H9 (cell line): ENCODE measurements around the gene MYH9. TPM values are rescaled to one million over a fixed set of nuclear protein-coding genes. Genes with fewer than 3 reads are reported as not detected.

Source experiments
- DNase-seq: peaks from one replicate; pipeline ENCODE4 v3.0.0-alpha.2; 2017
- H2AFZ ChIP-seq: one replicate; pipeline ENCODE4 v1.6.1; 2013; ENCODE audit warnings: mild to moderate bottlenecking, low read length, control low read depth, moderate library complexity
- H2AK5ac ChIP-seq: 2 replicates; pipeline ENCODE4 v1.6.1; 2013; ENCODE audit warnings: low read length, control low read depth, mixed read lengths; ENCODE audit not compliant: insufficient read length
- H2BK120ac ChIP-seq: one replicate; pipeline ENCODE4 v1.6.1; 2013; ENCODE audit warnings: low read depth, mild to moderate bottlenecking, low read length, control low read depth, inconsistent platforms; ENCODE audit not compliant: poor library complexity, severe bottlenecking
- H2BK12ac ChIP-seq: 2 replicates; pipeline ENCODE4 v1.6.1; 2013; ENCODE audit warnings: low read length, control low read depth, mixed read lengths, low read depth; ENCODE audit not compliant: insufficient read length
- H2BK15ac ChIP-seq: 2 replicates; pipeline ENCODE4 v1.6.1; 2013; ENCODE audit warnings: low read depth, low read length, control low read depth
- H2BK20ac ChIP-seq: one replicate; pipeline ENCODE4 v1.6.1; 2013; ENCODE audit warnings: low read depth, mild to moderate bottlenecking, low read length, control low read depth, inconsistent platforms; ENCODE audit not compliant: poor library complexity, severe bottlenecking
- H2BK5ac ChIP-seq: 2 replicates; pipeline ENCODE4 v1.6.1; 2013; ENCODE audit warnings: low read length, control low read depth, mixed read lengths; ENCODE audit not compliant: insufficient read length
- H3K14ac ChIP-seq: 2 replicates; pipeline ENCODE4 v1.6.1; 2013; ENCODE audit warnings: low read length, control low read depth; ENCODE audit not compliant: insufficient read depth
- H3K18ac ChIP-seq: 2 replicates; pipeline ENCODE4 v1.6.1; 2013; ENCODE audit warnings: low read depth, mild to moderate bottlenecking, mixed read lengths, low read length, control low read depth; ENCODE audit not compliant: insufficient read length
- H3K23ac ChIP-seq: 2 replicates; pipeline ENCODE4 v1.6.1; 2013; ENCODE audit warnings: low read length, control low read depth, mixed read lengths, low read depth; ENCODE audit not compliant: insufficient read length
- H3K23me2 ChIP-seq: 2 replicates; pipeline ENCODE4 v1.6.1; 2013; ENCODE audit warnings: low read depth, mild to moderate bottlenecking, mixed read lengths, low read length, control low read depth; ENCODE audit not compliant: insufficient read length, poor library complexity, severe bottlenecking
- H3K27ac ChIP-seq: 2 replicates; pipeline ENCODE4 v1.5.1; 2013; ENCODE audit warnings: low read length, control low read depth, mixed read lengths, low read depth; ENCODE audit not compliant: insufficient read length
- H3K27me3 ChIP-seq: 2 replicates; pipeline ENCODE4 v1.6.1; 2013; ENCODE audit warnings: low read length, control low read depth, inconsistent platforms; ENCODE audit not compliant: insufficient read depth
- H3K4ac ChIP-seq: 2 replicates; pipeline ENCODE4 v1.6.1; 2013; ENCODE audit warnings: low read depth, mild to moderate bottlenecking, control low read depth, inconsistent platforms, low read length, moderate library complexity
- H3K4me1 ChIP-seq: 2 replicates; pipeline ENCODE4 v1.6.1; 2013; ENCODE audit warnings: low read length, control low read depth, inconsistent platforms; ENCODE audit not compliant: insufficient read depth
- H3K4me2 ChIP-seq: 2 replicates; pipeline ENCODE4 v1.6.1; 2013; ENCODE audit warnings: low read length, control low read depth, mixed read lengths; ENCODE audit not compliant: insufficient read length, insufficient read depth
- H3K56ac ChIP-seq: 2 replicates; pipeline ENCODE4 v1.6.1; 2013; ENCODE audit warnings: low read depth, mild to moderate bottlenecking, mixed read lengths, low read length, control low read depth; ENCODE audit not compliant: insufficient read length
- H3K79me1 ChIP-seq: 2 replicates; pipeline ENCODE4 v1.6.1; 2013; ENCODE audit warnings: low read depth, mild to moderate bottlenecking, moderate library complexity, low read length, control low read depth, inconsistent platforms; ENCODE audit not compliant: insufficient read depth, poor library complexity, severe bottlenecking
- H3K79me2 ChIP-seq: 2 replicates; pipeline ENCODE4 v1.6.1; 2013; ENCODE audit warnings: low read length, control low read depth, inconsistent platforms; ENCODE audit not compliant: insufficient read depth
- H3K9ac ChIP-seq: 2 replicates; pipeline ENCODE4 v1.6.1; 2013; ENCODE audit warnings: low read length, control low read depth, mixed read lengths; ENCODE audit not compliant: insufficient read length; ENCODE audit errors: extremely low read depth
- H3K9me3 ChIP-seq: one replicate; pipeline ENCODE4 v1.6.1; 2013; ENCODE audit warnings: low read depth, low read length, inconsistent platforms; ENCODE audit not compliant: control insufficient read depth
- H3T11ph ChIP-seq: one replicate; pipeline ENCODE4 v1.6.1; 2013; ENCODE audit warnings: mild to moderate bottlenecking, low read length, control low read depth, inconsistent platforms
- H4K20me1 ChIP-seq: one replicate; pipeline ENCODE4 v1.6.1; 2013; ENCODE audit not compliant: control insufficient read depth, insufficient read length, insufficient read depth
- H4K5ac ChIP-seq: 2 replicates; pipeline ENCODE4 v1.6.1; 2013; ENCODE audit warnings: low read depth, mild to moderate bottlenecking, mixed read lengths, low read length, control low read depth; ENCODE audit not compliant: insufficient read length
- H4K8ac ChIP-seq: replicated peaks from 2 replicates; pipeline ENCODE4 v1.6.1; 2013; ENCODE audit warnings: low read length, control low read depth, mixed read lengths, low read depth; ENCODE audit not compliant: insufficient read length
- H4K91ac ChIP-seq: 2 replicates; pipeline ENCODE4 v1.6.1; 2013; ENCODE audit warnings: low read depth, mild to moderate bottlenecking, moderate library complexity, mixed read lengths, low read length, control low read depth; ENCODE audit not compliant: insufficient read length
- H3K27ac Mint-ChIP-seq, 3 experiments: 2 replicates in 2 of 3; 3 replicates in 1 of 3; pipeline ENCODE4 v1.8.0; 2020 to 2021; ENCODE audit warnings: mixed read lengths in 3 of 3, mild to moderate bottlenecking in 1 of 3, moderate library complexity in 1 of 3
- H3K27me3 Mint-ChIP-seq: 2 replicates; pipeline ENCODE4 v1.8.0; 2021; ENCODE audit warnings: low read depth, mild to moderate bottlenecking, moderate library complexity, mixed read lengths
- H3K36me3 Mint-ChIP-seq, 3 experiments: 2 replicates in 2 of 3; 3 replicates in 1 of 3; pipeline ENCODE4 v1.8.0; 2020 to 2021; ENCODE audit warnings: low read depth in 3 of 3, mixed read lengths in 3 of 3; ENCODE audit not compliant: insufficient read depth in 1 of 3
- H3K4me1 Mint-ChIP-seq, 2 experiments: 2 replicates each; pipeline ENCODE4 v1.8.0; 2020; ENCODE audit warnings: mixed read lengths in 2 of 2
- H3K4me3 Mint-ChIP-seq, 2 experiments: 2 replicates in 1 of 2; 3 replicates in 1 of 2; pipeline ENCODE4 v1.8.0; 2020 to 2021; ENCODE audit warnings: mild to moderate bottlenecking in 2 of 2, mixed read lengths in 2 of 2, moderate library complexity in 1 of 2
- H3K9me3 Mint-ChIP-seq, 2 experiments: 2 replicates in 1 of 2; 3 replicates in 1 of 2; pipeline ENCODE4 v1.8.0; 2020; ENCODE audit warnings: mild to moderate bottlenecking in 2 of 2, mixed read lengths in 2 of 2, moderate library complexity in 1 of 2
- WGBS: extraction: QIAGEN DNeasy Blood & Tissue Kit; methylation state at CpG from one replicate; pipeline ENCODE4 v1.1.7; 2013; ENCODE audit warnings: missing lambda C conversion rate, low lambda C conversion rate, mixed read lengths; ENCODE audit not compliant: insufficient read length; ENCODE audit errors: extremely low coverage; 5-methylcytosine and 5-hydroxymethylcytosine counted together
- total RNA-seq: library from RNA; stranded (reverse); gene quantifications from 2 replicates; pipeline ENCODE4 v1.2.1, GENCODE V29; 2021
- TF ChIP-seq, protein P1 (sequence below): fragments of 200-600 bp; sonication (generic); conservative IDR thresholded peaks from 3 replicates; pipeline ENCODE4 v1.8.0; 2021; ENCODE audit warnings: antibody characterized with exemption, mild to moderate bottlenecking

Gene MYH9
- total RNA-seq, 1 experiment from 2014 or later = 266 TPM

DNA sequence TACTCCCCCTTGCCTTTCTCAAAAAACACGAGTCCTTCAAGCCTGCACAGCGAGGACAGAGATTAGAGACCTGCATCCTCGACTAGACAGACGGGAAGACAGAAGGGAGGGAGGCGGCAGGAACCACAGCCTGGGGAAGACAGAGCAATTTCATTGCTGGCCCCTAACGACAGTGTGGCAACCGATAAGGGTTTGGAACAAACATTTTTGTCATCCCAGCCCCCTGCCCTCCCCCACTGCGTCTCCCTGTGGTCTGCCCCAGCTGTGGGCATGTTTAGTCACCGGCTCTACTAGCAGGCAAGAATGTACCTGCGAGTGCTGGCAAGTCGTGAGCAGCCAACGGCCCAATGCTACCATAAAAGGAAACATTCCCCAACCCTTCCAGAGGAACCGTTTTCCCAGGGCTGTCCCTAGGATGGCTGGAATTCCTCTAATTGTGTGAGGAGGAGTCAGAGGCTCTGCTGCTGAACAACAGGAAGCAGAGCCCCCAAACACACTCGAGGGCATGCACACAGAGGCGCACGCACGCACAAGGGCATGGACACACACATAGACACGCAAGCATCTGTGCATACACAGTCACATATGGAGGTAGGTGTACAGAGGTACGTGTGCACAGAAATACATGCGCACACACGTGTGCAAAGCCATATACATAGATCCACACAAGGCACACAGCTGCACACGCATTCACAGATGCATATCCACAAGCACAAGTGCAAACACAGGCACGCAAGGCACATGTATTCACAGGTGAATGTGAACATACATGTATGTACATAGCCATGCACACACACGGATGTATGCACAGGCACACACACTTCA is 58.3 kb downstream of the MYH9 start:
- Histone ChIP-seq H4K5ac (peak overlapping the region; percentile 100), H3T11ph (peak overlapping the region; percentile 95), H4K20me1 (peaks cover 3% of the 10 kb centered on the region), H4K91ac (peak overlapping the region; percentile 93), H3K4ac (peak overlapping the region; percentile 68), H3K9me3 (no peaks in the 10 kb centered on the region), H3K23me2 (peaks cover 3% of the 10 kb centered on the region), H3K18ac (peak overlapping the region; percentile 100), H3K14ac (peak overlapping the region; percentile 99), H3K23ac (peak overlapping the region; percentile 92), H3K4me2 (peak overlapping the region; percentile 37), H3K27me3 (no peaks in the 10 kb centered on the region), H4K8ac (peak overlapping the region; percentile 100), H2BK15ac (no peak overlapping the region), H3K9ac (peak overlapping the region; percentile 73), H3K79me1 (no peaks in the 10 kb centered on the region), H3K27ac (peak overlapping the region; percentile 99), H3K79me2 (peaks cover 6% of the 10 kb centered on the region; the same call in 1 of the 2 replicates), H2AFZ (no peak overlapping the region), H2BK12ac (peak overlapping the region; percentile 92), H3K56ac (peak overlapping the region; percentile 96), H2BK20ac (peak overlapping the region; percentile 12), H2BK5ac (peak overlapping the region; percentile 98), H2BK120ac (peak overlapping the region; percentile 95), H2AK5ac (peak overlapping the region; percentile 100), H3K4me1 (peaks cover 12% of the 10 kb centered on the region; the same call in 1 of the 2 replicates)
- DNase-seq = peak; percentile 97
- Mint-ChIP-seq H3K4me1 (peaks cover 67 to 69% of the 10 kb centered on the region in 2 experiments), H3K27me3 (no peaks in the 10 kb centered on the region), H3K9me3 (no peaks in the 10 kb centered on the region), H3K4me3 (peak overlapping the region; percentile 49 to 68), H3K27ac (peak overlapping the region; percentile 97 to 100 (median 99)), H3K36me3 (peaks cover 56 to 89% (median 76%) of the 10 kb centered on the region in 3 experiments)
- TF ChIP-seq, protein P1, sequence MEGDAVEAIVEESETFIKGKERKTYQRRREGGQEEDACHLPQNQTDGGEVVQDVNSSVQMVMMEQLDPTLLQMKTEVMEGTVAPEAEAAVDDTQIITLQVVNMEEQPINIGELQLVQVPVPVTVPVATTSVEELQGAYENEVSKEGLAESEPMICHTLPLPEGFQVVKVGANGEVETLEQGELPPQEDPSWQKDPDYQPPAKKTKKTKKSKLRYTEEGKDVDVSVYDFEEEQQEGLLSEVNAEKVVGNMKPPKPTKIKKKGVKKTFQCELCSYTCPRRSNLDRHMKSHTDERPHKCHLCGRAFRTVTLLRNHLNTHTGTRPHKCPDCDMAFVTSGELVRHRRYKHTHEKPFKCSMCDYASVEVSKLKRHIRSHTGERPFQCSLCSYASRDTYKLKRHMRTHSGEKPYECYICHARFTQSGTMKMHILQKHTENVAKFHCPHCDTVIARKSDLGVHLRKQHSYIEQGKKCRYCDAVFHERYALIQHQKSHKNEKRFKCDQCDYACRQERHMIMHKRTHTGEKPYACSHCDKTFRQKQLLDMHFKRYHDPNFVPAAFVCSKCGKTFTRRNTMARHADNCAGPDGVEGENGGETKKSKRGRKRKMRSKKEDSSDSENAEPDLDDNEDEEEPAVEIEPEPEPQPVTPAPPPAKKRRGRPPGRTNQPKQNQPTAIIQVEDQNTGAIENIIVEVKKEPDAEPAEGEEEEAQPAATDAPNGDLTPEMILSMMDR = no peak
- no CpG with 5 or more reads among the region's 24 CpGs for WGBS
